ELF-1 (cell line): ENCODE results near the gene TTC34.

Source experiments
- DNase-seq: peaks from one replicate; pipeline ENCODE4 v3.0.0-alpha.2; 2016; ENCODE audit warnings: low read depth, low spot score

TTC34 gene

DNA sequence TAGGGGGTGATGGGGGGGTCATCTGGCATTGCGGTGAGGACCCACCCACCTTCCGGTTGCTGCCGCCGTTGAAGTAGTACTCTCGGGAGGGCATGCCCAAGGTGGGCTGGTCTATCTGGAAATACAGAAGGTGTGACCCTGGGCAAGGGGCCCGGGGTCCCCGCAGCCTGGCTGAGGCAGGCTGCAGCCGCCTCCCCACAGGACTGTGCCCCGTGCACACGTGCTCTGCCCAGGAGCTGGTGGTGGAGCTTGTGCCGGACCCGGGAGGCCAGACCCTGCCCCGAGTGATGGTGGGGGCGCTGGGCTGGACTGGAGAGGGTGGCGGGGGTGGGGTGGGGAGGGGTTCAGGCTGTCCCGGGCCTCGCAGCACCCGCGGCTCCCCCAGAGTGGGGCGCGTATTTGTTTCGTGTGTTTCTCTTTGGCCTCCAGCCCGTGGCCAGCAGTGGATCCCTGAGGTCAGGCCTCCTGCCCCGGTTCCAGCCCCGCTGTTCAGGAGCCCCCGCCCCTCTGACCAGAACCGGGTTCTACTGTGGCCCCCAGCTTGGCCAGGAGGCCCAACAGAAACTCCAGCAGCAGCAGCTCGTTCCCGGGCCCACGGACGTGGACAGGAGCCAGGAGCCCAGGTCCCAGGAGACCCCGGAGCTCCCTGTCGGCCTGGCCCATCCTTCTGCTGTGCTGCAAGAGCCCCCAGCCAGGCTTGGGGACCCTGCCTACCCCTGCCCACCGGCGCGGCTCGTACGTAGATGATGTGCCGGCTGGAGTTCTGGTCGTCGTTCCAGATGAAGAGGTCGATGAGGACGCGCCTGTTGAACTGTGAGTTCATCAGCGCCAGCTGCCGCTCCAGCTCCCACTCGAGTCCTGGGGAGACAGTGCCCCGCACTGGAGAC lies 195.7 kb downstream of the TTC34 start:
- no peak for DNase-seq

DNA sequence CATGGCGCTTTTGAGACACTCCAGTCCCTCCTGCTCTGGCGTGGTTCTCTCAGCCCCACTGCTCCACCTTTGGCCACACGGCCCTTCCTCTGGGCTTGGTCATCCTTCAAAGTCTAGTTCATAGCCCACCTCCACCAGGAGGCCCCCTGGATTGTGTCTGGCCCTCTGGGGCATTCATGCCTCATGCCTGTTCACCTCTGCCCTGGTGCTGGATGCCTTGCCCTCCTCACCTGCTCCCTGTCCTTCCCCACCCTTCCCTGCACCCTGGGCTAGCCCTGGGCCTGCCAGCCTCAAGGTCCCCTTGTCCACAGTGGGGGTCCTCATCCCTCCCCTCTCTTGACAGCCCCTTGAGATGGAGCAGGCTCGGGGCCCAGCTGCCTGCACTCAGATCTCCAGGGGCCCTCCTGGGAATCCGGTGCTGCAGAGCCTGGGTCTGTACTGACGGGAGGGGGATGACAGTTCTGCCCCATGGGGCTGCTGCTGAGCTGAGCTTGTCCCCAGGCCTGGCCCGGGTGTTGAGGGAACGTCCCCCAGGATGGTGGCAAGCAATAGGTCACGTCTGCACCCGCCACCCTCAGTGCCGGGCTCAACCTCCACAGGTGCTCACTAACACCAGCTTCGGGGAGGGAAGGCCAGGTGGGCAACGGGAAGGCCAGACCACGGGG lies 196.5 kb downstream of the TTC34 start:
- no peak for DNase-seq

DNA sequence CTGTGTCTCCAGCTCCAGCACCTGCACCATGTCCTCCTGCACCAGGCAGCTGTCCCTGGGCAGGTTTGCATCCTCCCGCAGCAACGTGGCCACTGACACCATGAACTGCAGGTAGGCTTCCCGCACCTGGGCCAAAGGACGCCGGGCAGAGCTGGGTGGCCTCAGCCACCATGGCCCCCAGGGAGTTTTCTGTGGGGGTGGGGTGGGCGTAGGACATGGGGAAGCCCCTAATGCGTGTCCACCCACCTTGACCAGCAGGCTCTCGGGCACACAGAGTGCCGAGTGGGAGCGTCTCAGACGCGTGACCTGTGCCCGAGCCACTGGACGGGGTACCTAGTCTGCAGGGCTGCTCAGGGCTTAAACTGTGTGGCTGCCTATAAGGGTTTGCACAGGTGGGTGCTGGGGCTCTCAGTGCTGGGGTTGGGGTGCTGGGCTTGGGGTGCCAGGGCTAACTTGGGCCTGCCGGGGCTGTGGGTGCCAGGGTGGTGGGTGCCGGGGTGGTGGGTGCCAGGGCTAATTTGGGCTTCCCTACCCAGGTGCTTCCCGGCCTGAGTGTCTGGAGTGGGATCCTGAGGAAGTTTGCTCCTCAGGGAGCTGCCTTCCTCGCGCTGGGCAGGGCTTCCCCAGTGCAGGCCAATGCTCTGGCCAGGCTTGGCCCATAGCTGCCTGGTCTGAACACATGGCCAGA lies 197.2 kb downstream of the TTC34 start:
- no peak for DNase-seq

DNA sequence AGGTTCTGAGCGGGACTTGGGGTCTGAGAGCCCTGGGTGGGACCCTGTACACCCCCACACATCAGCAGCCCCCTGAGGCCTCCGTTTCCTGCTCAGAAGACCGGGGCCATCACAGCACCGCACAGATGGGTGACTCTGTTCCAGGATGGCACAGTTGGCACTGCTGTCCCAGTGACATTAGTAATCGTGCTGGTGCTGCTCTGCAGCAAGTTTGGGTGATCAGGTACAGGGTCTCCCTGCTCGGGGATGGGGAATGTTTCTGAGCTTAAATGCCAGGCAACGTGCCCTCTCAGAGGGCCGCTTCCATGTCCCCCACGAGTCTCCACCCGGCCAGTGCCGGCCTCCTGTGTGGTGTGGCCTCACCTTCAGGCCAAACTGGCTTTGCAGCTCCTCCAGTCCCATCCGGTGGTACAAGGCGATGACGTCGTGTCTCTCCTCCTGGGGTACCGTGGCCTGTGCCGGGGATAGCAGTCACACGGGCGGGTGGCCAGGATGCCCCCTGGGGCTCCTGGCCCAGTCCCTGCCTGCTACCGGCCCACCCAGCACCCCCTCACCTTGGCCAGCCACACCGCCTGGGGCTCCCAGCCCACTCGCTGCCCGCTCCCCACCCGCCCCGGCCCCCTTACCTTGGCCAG lies 197.9 kb downstream of the TTC34 start:
- DNase-seq: no peak

DNA sequence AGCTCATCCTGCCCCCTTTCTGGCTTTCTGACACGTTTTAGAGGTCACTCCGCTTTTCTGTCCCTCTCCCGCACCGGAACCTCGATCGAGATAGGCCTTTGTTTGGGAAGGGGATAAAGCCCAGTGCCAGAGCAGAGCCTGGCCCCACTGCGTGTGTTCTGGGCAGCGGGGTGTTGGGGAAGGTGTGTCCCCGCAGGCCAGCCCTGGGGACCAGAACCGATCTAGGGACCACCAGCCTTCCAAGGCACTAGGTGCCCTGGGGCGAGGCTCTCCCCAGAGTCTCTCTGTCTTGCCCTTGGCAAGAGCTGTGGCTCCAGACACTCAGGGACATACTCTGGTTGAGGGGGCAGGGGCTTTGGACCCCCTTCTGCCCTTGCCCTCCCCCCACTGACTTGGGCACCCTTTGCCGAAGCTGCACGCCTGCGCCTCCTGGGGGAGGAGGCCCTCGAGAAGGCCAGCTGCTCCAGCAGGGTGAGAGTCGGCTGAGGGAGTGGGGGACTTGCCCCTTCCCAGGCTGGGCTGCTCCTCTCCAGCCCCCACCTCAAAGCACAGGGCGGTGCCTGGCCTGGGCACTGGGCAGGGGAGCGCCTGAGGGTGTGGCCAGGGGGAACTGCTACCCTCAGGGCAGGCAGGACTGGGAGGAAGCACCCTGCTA lies 198.5 kb downstream of the TTC34 start:
- no peak for DNase-seq

DNA sequence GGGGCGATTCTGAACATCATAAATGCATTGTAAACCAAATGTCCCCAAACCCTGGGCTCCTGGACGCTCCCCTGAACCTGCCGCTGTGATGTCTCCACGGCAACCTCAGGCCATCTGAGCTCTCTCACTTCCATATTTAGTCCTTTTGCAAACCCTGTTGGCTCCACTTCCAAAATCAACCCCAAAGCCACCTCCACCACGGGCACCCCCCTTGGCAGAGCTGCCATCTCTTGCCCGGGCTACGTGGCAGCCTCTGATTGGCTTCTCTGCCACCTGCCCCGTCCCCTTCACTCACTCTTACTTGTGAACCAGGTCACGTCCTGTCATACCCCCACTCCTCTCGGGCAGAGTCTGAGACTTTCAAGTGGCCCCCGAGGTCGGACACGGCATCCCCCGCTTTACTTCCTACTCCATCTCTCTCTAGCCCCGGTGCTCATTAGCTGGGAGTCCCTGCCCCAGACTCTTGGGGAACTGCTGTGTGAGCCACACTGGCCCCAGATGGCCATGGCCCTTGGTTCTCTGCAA lies 199.1 kb downstream of the TTC34 start:
- DNase-seq: no peak

DNA sequence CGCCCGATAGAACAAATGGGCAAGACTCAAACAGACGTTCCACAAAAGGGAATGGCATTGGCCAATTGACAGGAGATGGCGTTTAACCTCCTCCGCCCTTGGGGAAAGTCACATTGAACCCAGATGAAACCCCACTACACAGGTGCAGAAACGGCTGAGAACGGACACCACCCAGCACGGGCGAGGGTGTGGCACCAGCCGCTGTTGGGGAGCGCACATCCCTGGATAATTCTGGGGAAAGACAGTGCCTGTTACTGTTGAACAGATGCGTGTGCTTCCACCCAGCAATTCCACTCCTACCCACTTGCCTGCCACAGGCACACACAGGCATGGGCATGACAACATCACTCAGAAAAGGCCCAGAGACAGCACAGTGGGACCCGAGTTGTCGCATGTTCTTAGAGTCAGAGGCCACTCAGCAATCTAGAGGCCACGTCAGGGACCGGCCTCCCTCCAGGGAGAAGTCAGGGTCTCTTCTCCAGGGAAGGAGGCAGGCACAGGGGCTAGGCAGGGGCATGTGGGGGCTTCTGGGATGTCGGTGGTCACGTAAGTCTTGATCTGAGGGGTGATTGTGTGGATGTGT lies 199.7 kb downstream of the TTC34 start:
- DNase-seq: no peak

DNA sequence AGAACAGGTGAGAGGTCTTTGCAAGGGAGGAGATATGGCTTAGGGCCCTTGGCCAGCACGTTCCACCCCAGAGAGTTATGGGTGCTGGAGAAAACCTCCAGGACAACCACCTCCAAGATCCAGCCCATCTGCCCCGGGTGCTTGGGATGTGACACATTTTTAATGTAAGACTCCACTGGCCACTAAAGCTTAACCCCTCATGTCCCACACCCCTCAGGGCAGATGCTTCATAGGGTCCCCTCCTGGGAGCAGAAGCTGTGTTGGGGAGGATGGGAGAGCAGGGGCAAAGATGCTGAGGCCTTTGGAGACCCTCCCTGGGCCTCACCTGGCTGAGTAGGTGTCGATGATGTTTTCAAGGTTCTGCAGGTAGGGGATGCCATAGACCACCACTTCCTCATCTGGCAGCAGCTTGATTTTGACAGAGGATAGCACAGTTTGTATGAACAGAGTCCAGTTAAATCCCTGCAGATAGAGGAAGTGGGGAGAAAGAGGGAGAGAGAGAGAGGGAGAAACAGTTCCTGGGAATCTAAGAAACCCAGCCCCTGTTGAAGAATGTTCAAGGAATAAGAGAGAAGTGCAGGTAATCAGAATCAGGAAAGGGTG lies 203.1 kb downstream of the TTC34 start:
- DNase-seq: no peak

DNA sequence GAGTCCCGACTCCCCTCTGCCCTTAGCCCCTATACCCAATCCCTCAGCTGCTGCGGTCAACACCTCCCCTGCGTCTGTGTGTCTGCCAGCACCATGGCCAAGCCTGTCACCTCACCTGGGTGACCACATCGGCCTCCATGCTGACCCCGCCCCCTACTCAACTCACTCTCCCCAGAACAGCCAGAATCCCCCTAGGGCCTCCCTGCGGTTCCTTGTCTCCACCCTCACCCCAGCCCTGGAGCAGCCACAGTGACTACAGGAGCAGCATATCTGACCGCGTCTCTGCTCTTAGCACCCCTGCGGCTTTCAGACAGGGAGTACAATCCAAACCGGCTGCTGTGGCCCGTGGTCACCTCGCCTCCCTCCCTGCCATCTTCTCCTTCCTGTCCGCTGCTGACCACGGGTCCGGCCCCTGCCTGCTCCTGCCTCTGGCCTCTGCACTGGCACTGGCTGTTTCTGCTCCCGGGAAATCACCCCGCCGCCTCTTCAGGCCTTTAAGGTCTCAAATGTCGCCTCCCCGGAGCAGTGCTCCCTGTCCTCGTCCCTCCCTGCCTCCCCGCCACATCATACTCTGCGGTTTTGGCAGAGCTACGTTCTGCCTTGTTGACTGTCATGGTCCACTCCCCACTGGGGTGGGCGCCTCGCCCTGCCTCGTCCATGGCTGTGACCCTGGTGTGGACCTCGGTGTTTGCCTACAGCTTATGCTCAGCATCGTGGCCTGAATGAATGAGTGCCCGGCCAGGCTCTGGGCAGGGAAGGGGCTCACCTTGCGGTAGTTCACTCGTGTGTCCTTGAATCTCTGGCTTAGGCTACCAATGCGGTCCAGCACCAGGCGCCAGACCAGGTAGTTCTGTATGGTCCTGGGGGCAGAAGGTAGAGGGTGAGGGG lies 203.8 kb downstream of the TTC34 start:
- no peak for DNase-seq

DNA sequence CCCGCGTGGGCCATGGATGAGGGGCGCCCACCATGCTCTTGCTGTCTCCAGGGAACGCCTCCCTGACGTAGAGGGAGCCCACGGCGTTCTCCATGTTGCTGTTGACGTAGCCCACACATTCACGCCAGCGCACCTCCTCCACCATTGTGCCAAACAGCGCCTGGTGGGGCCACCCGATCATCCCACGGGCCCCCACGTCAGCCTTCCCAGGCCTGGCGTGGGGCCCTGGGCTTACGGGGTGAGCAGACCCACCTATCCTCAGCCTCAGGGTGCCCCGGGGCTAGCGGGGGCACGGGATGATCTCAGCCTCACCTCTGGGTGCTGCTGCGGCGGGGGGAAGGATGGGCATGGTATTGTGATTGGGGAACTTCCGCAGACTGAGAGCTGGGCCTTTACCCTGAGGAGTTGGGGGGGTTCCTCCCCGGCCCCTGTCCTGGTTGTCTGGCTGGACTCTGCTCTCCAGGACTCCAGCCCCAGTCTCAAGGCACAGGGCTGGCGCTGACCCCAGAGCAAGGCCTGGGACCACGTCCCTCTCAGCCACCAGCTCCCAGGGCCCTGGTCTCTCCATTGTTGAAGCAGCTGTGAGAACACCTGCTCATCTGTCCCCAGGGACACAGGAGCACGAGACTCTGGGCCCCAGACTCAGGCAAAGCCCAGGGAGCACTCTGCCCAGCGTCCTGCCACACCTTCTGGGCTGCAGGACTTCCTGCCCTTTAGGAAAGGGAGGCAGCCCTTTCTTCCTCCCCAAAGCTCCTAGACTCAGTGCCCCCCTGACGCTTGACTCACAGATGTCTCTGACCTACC lies 204.8 kb downstream of the TTC34 start:
- no peak for DNase-seq

DNA sequence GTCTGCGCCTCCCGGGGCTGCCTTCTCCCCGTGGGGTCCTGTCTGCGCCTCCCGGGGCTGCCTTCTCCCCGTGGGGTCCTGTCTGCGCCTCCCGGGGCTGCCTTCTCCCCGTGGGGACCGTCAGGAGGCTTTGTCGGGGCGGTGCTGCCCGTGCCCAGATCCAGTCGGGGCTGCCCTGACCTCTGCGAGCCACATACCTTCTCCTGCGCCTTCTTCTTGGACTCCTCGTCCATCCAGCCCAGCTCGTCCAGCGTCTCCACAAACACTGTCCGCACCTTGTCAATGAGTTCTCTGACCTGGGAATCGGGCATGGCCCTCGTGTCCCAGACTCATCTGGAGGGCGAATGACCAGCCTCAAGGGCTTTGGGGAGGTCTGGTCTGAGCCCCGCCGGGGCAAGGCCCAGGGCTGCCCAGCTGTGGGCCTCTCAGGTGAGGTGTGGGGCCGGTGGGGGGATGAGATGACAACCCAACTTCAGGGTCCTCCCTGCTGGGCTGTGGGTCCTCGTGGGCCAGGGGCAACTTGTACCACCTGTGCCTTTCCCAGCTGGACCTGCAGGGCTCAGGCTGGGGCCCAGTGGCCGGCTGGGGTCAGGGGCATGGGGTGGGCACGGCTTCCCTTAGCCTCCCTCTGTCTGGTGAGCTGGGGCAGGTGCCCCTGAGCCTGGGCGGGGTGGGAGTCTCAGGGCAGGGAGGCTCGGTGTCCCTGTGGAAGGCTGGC lies 205.5 kb downstream of the TTC34 start:
- no peak for DNase-seq

DNA sequence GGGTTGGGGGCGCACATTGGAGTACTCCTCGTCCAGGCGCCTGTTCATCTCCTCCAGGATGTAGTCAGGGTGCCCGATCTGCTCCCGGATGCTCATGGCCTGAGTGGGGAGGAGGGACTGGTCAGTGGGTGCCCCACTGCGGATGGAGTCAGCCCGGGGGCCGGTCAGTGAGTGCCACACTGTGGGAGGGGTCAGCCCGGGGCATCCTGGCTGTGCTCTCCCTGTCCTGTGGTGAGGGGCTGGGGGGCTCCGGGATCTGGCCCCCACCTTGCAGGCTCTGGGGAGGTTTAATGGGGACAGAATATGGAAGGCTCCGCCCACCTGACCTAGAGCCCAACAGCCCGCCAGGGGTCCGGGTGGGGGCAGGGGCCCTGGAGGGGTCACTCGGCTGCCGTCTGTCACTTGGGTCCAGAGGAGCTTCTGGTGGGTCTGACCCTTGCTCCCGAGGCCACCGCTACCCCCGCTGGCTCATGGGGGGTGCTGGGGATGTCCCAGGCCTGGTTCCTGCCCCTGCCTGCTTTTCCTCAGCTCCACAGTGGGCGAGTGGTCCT lies 206.2 kb downstream of the TTC34 start:
- DNase-seq: no peak

DNA sequence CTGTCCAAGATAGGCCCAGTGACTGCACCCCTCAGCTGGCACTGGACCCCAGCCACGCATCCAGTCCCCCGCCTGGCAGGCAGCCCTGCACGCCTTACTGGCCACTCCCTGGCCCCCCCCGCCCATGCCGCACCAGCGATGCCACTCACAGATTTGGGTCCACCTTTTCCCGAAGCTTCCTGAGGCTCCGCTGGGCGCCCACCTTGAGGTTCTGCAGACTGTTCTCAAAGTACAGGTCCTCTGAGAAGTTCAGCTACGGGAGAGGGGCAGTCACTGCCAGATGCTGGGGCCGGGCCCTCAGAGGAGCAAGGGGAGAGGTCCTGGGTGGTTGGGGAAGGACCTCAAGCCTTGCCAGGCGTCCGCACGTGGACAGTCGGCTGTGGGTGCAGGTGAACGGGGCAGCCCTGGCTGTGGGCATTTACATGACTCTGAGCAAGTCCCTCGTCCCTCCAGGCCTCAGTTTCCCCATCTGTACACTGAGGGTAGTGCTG lies 206.8 kb downstream of the TTC34 start:
- DNase-seq: no peak

DNA sequence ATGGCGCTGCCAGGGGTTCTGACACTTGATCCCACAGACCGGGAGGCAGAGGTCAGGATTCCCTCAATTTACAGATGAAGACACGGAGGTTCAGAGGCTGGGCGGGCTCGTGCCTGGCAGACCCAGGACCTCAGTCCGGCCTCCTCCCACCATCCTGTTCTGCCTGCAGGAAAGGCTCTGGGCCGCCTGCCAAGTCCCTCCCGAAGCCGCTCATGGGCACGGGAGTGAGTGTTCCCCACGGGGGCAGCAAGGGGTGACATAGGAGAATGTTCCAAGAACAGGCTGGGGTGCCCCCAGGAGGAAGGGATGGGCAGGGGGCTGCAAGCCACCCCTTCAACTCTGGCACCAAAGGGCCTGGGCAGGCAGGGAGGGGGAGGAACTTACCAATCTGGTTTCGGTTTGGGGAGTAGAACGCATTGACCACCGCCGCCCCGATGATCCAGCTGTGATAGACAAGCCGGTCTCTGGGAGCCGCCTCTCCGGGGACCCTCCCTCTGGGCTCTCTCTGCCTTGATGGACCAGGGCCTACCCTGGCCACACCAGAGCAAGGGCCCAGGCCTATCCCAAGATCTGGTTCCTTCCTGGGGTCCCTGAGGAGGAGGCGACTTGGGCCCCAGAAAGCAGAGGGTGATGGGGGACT lies 207.4 kb downstream of the TTC34 start:
- DNase-seq: no peak

DNA sequence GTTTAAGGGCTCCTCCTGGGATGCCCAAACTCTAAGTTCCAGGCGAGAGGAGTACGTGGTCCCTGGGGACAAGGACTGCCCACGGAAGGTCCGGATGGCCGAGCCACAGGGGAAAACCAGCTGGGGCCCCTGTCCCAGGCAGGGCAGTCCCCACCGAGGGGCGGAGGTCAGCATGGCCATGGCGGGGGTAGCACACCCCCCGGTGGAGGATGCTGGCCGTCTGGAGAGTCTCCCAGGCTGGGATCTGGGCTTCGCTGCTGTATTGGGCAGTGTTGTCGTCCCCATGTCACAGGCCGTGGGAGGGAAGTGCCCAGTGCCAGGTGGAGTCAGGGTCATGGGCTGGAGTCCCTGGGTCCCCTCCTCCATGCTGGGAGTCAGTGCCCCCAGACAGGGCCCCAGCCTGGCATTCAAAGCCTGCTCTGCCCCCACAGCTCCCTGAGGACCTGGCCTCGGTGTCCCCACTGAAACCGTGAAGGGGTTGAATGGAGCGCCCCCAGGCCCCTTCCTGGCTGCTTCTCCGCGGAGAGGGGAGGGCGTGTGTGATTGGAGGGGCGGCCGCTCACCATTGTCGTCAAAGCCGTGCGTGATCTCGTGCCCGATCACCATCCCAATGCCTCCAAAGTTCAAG lies 208.1 kb downstream of the TTC34 start:
- no peak for DNase-seq

DNA sequence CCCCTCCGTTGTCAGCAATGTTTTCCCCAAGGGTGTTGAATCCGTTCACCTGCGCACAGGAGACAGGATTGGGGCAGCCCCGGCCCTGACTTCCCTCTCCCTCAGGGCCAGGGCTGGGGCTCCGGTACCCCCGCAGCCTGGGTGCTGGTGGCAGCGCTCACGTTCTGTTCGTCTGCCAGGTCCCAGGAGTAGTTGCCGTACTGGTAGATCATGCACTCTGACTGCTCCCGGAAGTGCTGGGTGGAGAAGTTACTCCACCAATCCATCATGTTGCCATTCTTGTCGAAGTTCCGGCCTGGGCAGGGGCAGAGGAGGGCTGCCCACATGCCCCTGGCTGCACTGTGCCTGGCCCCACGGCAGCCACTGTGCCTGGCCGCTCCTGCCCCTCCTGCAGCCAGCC lies 208.8 kb downstream of the TTC34 start:
- DNase-seq: no peak
